Fibroblast of villous mesenchyme (primary cell): ENCODE data around the gene MYH3. TPM values are rescaled to one million over a fixed set of nuclear protein-coding genes. Genes with fewer than 3 reads are reported as not detected.
A peak's percentile ranks its signal among the peaks of the same experiment; 100 is the strongest.

Experiments used
- DNase-seq: peaks from one replicate; pipeline ENCODE4 v3.0.0-alpha.2; 2010; ENCODE audit warnings: low read depth
- H3K4me3 ChIP-seq: 2 replicates; pipeline ENCODE4 v1.5.1; 2011; ENCODE audit warnings: low read depth, mild to moderate bottlenecking, low read length
- CTCF ChIP-seq: IDR thresholded peaks from 2 replicates; pipeline ENCODE4 v1.5.1; 2012; ENCODE audit warnings: low read depth, mild to moderate bottlenecking, low read length; ENCODE audit not compliant: insufficient read depth
- total RNA-seq: library from RNA; depleted of rRNA; stranded (reverse); fragments of >200 nt; gene quantifications from 2 replicates; pipeline ENCODE4 v1.2.3, GENCODE V29; 2012

The MYH3 gene
- total RNA-seq, 1 donor: 0.43 TPM

DNA sequence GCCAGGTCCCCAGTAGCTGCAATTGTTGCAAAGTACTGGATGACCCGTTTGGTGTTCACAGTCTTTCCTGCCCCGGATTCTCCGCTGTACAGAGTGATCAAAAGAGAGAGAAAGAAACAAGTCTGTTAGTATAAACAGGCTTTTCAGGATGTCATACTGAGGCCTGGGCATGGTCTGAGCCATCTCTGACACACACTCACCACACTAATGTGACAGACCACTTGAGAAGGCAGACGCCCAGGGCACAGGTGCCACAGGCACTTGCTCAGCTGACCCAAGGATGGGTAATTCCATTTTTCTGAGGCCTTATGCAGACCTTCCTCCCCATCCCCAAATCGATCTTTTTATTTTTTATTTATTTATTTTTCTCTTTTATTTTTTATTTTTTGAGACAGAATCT lies 7.5 kb downstream of the MYH3 start:
- no peak overlapping the region for H3K4me3 ChIP-seq
- TF ChIP-seq CTCF: no peak

GRCh38 chr17:10648956-10649355 lies 8.2 kb downstream of the MYH3 start:
- TF ChIP-seq CTCF: no peak
- no peak overlapping the region for H3K4me3 ChIP-seq
- peak; percentile 17 for DNase-seq

More for the DNA sequence above, 7.5 kb downstream of the MYH3 start:
- no peak for DNase-seq

GRCh38 chr17:10648381-10648780 lies 8.7 kb downstream of the MYH3 start:
- H3K4me3 ChIP-seq: no peak overlapping the region
- DNase-seq: no peak
- TF ChIP-seq CTCF: no peak

DNA sequence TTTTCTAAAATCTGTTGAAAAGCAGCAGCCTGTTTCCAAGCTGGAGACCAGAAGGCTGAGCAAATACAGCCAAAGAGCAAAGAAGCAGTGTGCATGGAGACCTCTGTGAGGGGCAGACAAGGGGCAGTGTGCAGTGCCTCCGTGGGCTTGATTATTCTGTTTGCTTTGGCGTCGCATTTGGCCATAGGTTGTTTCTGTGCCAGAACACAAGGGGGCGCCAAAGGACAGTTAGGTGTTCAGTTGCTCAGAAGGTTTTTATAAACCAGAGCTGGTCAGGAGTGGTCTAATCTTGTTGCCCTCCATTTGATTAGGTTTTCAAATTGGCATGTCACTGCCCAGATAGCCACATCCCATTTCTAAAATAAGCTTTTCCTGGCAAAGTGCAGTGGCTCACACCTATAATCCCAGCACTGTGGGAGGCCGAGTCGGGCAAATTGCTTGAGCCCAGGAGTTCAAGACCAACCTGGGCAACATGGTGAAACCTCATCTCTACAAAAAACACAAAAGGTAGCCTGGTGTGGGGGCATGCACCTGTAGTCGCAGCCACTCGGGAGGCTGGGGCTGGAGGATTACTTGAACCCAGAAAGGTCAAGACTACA lies 10.6 kb downstream of the MYH3 start:
- no peak overlapping the region for H3K4me3 ChIP-seq
- TF ChIP-seq CTCF: peak; percentile 92
- DNase-seq: peak; percentile 75

DNA sequence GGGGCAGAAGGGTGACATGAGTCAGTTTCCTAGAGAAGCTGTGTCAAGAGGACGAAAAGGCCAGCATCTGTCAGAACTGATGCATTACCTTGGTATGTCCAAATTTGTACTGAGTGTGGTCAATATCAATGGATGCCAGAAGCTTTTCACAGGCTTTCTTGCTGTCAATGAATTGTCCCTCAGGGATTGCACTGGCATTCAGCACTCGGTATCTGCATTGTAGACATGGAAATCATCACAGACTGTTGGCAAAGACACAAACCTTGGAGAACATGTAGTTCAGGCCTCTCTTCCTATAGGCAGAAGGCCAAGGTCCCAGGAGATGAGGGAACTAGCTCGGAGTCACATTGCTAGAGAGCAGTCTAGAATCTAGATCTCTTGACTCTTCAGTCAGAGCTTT lies 16.6 kb downstream of the MYH3 start:
- DNase-seq: no peak
- TF ChIP-seq CTCF: no peak
- H3K4me3 ChIP-seq: no peak overlapping the region

GRCh38 chr17:10638151-10638550 lies 19.0 kb downstream of the MYH3 start:
- no peak overlapping the region for H3K4me3 ChIP-seq
- no peak for TF ChIP-seq CTCF
- no peak for DNase-seq

DNA sequence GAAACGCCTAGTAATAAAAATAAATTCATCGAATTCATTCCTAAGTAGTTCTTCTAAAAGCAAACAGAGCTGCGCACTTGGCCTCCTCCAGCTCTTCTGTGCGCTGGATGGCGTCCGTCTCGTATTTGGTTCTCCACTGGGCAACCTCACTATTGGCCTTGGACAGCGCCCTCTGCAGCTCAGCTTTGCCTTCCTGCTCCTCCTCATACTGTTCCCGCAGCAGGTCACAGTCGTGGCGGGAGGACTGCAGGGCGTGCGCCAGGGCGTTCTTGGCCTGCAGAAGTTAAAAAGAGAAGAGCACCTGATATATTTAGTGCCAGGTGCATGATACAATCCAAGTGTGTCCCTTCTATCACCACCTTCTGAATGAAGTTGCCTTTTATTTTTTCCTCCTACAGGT lies 21.8 kb downstream of the MYH3 start:
- no peak for DNase-seq
- H3K4me3 ChIP-seq: no peak overlapping the region
- TF ChIP-seq CTCF: no peak
